DMS114 treated with DMSO at 0.1 percent for 48 hours (cell line): ENCODE measurements around the gene RAD51B.
"Not testable (repeated sequence)": the region's sequence is repeated elsewhere in the genome, so short reads cannot be mapped to it uniquely, and the experiment has no call there.

Source experiments
- DNase-seq: peaks from one replicate; lab custom pipeline; 2025; ENCODE audit not compliant: unreplicated experiment; lab: John Stamatoyannopoulos, UW

The RAD51B gene

GRCh38 chr14:68246074-68246785 is 426.7 kb downstream of the RAD51B start:
- DNase-seq, result no peak

- DNase-seq, result no peak
These were observed 427.2 kb downstream of the RAD51B start for GRCh38 chr14:68246786-68247105.

- no peak for DNase-seq
These were observed 427.7 kb downstream of the RAD51B start for GRCh38 chr14:68247274-68247673.

- DNase-seq, result no peak
These were observed 428.2 kb downstream of the RAD51B start for GRCh38 chr14:68247676-68248268.

- peak; percentile 16 for DNase-seq
These were observed 429.1 kb downstream of the RAD51B start for GRCh38 chr14:68248481-68249255.

- DNase-seq, result no peak
These were observed 430.3 kb downstream of the RAD51B start for GRCh38 chr14:68249661-68250451.

GRCh38 chr14:68250927-68251768 is 431.6 kb downstream of the RAD51B start:
- DNase-seq, result no peak

- no peak for DNase-seq
These were observed 432.2 kb downstream of the RAD51B start for GRCh38 chr14:68251769-68252100.

- no peak for DNase-seq
These were observed 433.7 kb downstream of the RAD51B start for GRCh38 chr14:68253160-68253780.

GRCh38 chr14:68253878-68254528 is 434.4 kb downstream of the RAD51B start:
- DNase-seq, result no peak

GRCh38 chr14:68254669-68255527 is 435.3 kb downstream of the RAD51B start:
- DNase-seq, result no peak

- no peak for DNase-seq
These were observed 436.2 kb downstream of the RAD51B start for GRCh38 chr14:68255693-68256178.

GRCh38 chr14:68257969-68258368 is 438.4 kb downstream of the RAD51B start:
- no peak for DNase-seq

GRCh38 chr14:68258995-68259394 is 439.4 kb downstream of the RAD51B start:
- not testable (repeated sequence) for DNase-seq

GRCh38 chr14:68260121-68260520 is 440.5 kb downstream of the RAD51B start:
- DNase-seq, result no peak

GRCh38 chr14:68261092-68261842 is 441.7 kb downstream of the RAD51B start:
- DNase-seq, result no peak

- no peak for DNase-seq
These were observed 443.0 kb downstream of the RAD51B start for GRCh38 chr14:68262567-68262966.
